Measurements from ENCODE around the gene PROM1.

PROM1 gene

GRCh38 chr4:15968551-15969300, 115.1 kb downstream of the PROM1 start:
- no peak for TF ChIP-seq CTCF (IDR thresholded peaks at IDR 0.05; ENCODE audit: low read length, missing control alignments)
- no peak overlapping the region for H3K4me3 ChIP-seq (replicated peaks; ENCODE audit: low read depth, low read length)
- no peak for DNase-seq (ENCODE audit: low read depth)

GRCh38 chr4:15965325-15965724, 118.5 kb downstream of the PROM1 start:
- no peak for DNase-seq (ENCODE audit: low read depth)
- TF ChIP-seq CTCF (IDR thresholded peaks at IDR 0.05; ENCODE audit: low read length, missing control alignments): no peak
- H3K4me3 ChIP-seq (replicated peaks; ENCODE audit: low read depth, low read length): no peak overlapping the region

DNA sequence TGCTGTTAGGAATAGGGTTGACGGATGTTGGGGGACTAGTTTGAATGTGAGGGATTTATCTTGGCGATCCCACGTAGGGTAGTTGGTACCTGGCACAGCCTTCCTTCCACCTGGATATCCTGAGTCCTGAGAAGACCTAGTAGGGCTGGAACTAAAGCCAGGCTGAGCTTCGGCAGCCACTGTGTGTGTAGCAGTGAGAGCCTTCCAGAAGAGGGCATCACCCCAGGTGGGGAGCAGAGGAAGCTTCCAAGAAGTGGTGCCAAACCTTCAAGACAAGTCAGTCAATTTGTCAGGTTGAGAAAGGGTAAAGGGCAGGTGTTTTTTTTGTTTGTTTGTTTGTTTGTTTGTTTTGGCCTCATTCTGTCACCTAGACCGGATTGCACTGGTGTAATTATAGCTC, 119.7 kb downstream of the PROM1 start:
- no peak for DNase-seq (ENCODE audit: low read depth)
- TF ChIP-seq CTCF (IDR thresholded peaks at IDR 0.05; ENCODE audit: low read length, missing control alignments): no peak
- no peak overlapping the region for H3K4me3 ChIP-seq (replicated peaks; ENCODE audit: low read depth, low read length)

DNA sequence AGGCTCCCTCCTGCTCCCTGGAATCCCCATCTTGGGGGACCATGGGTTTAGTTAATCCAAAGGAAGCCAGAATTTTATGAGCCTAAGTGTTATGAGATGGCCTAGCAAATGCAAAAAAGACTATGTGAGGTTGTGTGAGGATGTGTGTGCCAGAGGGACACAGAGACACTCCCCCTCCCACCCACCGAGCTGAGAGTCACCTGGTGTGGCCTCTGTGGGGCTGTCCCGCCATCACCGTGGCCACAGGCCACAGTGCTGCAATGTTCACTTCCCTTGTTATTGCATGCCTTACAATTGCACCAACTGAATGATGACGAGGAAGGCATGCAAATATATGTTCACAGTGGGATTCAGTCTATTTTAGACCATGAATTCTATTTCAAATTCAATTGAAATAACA, 120.2 kb downstream of the PROM1 start:
- no peak overlapping the region for H3K4me3 ChIP-seq (replicated peaks; ENCODE audit: low read depth, low read length)
- no peak for DNase-seq (ENCODE audit: low read depth)
- TF ChIP-seq CTCF (IDR thresholded peaks at IDR 0.05; ENCODE audit: low read length, missing control alignments): no peak

GRCh38 chr4:15963001-15963451, 120.8 kb downstream of the PROM1 start, which contains the start of gene FGFBP2:
Gene FGFBP2 (minus strand): TSS chr4:15963175. CDS start chr4:15963129, 46 bp downstream.
- peak; percentile 46 for TF ChIP-seq CTCF (IDR thresholded peaks at IDR 0.05; ENCODE audit: low read length, missing control alignments)
- no peak within 1 kb of the TSS for H3K4me3 ChIP-seq (replicated peaks; ENCODE audit: low read depth, low read length)
- DNase-seq (ENCODE audit: low read depth): peak; percentile 48

- no peak for DNase-seq (ENCODE audit: low read depth)
- H3K4me3 ChIP-seq (replicated peaks; ENCODE audit: low read depth, low read length): no peak overlapping the region
- no peak for TF ChIP-seq CTCF (IDR thresholded peaks at IDR 0.05; ENCODE audit: low read length, missing control alignments)
These were observed 121.9 kb downstream of the PROM1 start for GRCh38 chr4:15961781-15962510.
